ENCODE results near the gene ZNF652.

Gene ZNF652

DNA sequence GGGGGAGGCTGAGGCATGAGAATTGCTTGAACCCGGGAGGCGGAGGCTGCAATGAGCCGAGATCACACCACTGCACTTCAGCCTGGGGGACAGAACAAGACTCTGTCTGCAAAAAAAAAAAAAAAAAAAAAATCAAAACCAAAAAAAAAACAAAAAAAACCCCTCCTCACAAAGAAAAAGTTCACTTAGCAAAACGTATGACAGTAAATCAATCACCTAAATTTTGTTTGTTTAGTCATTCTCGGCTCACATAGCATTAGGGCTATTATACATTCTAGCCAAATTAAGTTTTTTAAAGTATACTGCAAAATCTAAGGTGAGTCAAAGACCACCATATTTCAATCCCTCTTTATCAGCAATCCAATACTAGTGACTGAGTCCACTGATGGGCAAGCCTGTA lies 5.7 kb downstream of the ZNF652 start:
- DNase-seq: no peak

DNA sequence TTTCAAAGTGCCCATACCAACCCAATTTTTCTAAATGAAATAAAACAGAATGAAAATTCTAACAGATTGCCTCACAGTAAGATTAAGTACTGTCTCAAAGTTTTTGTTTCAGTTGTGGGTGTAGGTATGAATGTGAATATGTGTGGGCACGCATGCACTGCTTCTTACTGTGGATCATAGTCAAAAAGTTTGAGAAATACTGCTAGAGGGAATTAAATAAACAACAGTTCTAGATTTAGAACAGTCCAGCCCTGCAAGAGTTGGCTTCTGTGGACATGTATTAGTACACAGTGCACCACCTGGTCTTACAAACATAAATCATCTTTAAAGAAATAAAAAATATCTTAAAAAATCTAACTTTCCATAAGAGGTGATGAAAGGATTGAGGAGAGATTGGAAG lies 8.4 kb downstream of the ZNF652 start:
- DNase-seq: no peak

DNA sequence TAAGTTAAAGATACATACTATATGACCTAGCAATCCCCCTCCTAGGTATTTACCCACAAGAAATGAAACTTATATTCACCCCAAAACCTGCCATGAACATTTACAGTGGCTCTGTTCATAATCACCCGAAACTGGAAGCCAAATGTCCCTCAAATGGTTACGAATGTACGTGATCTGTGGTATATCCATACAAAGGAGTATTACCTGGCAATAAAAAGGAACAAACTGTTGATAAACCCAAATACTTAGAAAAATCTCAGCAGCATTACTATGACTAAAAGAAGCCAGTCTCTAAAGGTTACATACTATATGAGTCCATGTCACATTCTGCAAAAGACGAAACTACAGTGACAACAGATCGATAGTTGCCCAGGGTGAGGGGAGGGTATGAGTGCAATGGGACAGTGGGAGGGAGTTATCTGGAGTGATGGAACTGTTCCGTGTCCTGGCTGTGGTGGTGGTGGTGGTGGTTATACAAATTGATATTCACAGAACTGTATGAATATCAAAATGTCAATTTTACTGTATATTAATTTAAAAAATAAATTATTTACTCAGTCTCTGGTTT lies 9.4 kb downstream of the ZNF652 start:
- DNase-seq: no peak

DNA sequence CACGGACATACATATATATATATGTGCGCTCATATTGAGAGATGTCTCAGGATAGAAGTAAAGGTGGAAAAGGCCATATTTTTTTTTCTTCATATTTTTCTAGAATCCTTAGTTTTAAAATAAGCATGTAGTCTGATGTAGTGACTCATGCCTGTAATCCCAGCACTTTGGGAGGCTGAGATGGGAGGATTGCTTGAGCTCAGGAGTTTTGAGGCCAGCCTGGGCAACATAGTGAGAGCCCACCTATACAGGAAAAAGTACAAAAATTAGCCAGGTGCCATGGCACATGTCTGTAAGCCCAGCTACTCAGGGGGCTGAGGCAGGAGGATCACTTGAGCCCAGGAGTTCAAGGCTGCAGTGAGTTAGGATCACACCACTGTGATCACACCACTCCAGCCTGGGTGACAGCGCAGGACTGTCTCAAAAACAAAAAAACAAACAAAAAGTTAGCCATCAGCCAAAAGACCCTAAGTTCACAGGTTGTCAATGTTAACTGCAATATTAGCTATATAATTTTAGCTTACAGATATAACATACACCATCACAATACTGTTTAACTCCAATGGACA lies 10.4 kb downstream of the ZNF652 start:
- no peak for DNase-seq

DNA sequence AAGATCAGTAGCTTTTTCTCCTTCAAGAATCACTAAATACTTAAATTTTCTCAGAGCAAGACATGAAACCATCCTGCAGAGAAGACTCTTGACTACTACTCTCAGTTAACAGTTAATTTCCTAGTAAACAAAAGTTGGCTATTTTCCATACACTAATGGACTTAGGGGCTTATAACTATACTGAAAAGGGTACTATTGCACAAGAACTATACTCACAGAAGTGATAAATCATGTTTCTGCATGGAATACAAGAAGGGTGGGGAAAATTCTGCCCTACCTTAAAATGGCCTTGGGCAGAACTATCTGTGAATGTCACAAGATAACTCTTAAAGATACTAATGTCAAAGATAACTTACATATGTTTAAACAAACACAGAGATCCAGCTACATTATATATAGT lies 12.5 kb downstream of the ZNF652 start:
- no peak for DNase-seq

DNA sequence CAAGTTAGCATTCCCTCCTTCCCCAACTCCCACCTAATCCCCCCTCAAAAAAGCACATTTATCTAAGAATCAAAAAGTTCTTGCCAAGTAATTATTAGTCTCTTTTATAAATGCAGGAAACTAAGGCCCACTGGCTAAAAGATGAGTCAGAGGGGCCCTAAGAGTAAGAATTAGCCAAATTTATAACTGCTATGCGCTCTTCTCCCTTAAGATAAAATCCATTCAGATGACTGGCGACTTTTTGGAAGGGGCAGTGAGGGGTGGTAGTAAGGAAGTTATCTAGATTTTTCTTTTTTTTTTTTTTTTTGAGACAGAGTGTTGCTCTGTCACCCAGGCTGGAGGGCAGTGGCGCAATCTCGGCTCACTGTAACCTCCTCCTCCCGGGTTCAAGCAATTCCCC lies 17.1 kb downstream of the ZNF652 start:
- DNase-seq: peak; percentile 45

DNA sequence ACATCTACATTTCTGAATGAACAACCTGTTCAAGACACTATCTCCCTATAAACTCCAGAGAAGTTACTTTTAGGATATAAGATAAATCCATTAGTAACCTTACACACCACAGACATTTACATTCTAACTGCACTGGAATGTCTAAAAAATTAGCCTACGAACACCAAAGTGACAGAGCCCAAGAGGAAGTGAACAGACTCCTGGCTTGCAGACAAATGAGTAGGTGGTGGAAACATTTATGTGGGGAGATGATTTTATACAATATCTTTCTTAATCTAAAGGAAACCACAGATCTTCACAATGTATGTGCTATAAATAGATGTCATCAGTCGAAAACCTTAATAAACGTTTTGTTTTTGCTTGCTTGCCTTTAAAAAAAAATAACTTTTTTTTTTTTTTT lies 18.8 kb downstream of the ZNF652 start:
- DNase-seq: peak; percentile 68

DNA sequence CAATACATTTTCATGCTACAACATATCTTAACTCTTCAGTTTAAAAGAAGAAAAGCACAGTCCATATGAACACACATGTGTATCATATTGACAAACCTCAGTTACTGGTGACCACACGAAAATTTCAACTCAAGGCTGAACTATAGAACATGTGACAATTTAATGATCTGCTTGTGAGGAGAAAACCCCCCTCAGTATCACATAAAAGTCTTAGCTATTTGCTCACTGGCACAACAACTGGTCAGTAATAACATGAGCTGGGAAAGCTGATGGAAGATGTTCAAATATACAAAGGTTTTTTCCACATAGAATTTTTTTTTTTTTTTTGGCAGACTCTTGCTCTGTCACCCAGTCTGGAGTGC lies 19.5 kb downstream of the ZNF652 start:
- DNase-seq: peak; percentile 14

DNA sequence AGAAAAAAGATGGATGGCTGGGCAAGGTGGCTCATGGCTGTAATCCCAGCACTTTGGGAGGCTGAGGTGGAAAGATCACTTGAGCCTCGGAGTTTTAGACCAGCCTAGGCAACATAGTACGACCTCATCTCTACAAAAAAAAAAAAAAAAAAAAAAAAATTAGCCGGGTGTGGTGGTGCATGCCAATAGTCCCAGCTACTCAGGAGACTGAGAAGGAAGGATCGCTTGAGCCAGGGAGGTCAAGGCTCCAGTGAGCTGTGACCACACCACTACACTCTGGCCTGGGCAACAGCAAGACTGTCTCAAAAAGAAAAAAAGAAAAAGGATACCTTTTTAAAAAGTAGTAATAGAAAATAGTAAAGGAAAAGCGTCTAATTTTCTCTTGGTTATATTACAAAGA lies 20.7 kb downstream of the ZNF652 start:
- DNase-seq: no peak

DNA sequence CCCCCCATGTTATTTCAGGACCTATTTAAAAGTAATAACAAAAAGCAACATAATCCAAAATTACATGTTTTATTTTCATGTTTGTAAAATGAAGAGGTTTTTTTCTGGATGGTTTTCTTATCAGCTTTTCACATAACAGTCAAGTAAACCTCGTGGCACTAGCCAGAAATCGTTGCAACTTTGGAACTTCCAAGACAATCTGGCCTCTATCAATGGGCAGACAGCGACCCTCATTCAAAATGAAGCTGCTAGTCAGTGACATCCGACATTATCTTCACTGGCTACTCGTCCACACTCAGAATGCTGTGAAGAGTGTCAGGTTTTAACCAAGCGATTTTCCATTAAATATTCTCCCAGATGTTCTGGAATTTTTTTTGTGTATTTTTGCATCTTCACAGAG lies 22.7 kb downstream of the ZNF652 start:
- no peak for DNase-seq

DNA sequence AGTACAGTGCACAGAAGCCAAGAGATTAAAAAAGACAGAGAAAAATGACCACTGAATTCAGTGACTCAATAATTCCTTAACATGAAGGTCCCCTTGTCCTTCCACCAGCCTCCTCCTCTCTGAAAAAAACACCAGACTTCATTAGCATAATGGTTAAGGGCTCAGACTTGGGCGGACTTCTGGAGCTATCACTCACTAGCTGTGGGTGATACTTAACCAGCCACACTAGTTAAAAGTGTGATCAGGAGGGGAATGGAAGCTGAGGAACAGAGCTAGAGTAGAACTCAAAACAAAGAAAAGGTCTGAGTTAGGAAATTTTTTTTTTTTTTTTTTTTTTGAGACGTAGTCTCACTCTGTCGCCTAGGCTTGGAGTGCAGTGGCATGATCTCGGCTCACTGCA lies 23.2 kb downstream of the ZNF652 start:
- DNase-seq: no peak

DNA sequence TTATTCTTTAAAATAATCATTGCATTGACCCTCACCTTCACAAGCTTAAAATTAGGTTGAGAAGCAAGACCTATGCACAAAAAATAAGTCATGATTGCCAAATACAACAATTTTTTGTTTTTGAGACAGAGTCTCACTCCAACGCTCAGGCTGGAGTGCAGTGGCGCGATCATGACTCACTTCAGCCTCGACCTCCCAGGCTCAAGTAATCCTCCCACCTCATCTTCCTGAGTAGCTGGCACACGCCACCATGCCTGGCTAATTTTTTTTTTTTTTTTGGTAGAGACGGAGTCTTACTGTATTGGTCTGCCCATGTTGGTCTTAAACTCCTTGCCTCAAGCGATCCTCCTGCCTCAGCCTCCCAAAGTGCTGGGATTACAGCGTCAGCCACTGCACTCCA lies 24.2 kb downstream of the ZNF652 start:
- no peak for DNase-seq

DNA sequence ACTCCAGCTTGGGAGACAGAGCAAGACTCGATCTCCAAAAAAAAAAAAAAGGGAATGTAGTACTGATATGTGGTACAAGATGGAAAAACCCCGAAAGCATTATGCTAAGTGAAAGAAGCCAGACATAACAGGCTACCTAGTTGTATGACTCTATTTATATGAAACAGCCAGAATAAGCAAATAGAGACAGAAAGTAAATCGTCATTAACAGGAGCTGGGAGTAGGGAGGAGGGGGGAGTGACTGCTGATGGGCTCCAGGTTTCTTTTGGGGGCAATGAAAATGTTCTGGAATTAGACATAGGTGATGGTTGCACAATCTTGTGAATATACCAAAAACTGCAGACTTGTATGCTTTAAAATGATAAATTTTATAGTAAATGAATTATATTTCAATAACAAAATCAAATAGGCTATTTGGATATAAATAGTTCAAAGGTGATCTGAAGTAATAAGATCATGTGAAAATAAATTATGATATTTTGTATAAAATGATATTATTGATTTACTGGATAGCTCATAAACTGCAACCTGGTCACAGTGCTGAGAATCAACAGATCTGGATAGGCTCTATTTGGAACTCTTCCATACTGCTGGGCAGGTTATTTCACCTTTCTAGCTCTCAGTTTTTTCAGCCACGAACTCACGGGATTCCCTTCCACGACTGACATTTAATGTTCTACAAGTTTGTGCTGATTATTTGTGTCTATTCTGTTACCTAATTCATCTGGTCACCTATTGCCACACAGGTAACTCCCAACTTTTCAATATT lies 27.1 kb downstream of the ZNF652 start:
- DNase-seq: no peak

DNA sequence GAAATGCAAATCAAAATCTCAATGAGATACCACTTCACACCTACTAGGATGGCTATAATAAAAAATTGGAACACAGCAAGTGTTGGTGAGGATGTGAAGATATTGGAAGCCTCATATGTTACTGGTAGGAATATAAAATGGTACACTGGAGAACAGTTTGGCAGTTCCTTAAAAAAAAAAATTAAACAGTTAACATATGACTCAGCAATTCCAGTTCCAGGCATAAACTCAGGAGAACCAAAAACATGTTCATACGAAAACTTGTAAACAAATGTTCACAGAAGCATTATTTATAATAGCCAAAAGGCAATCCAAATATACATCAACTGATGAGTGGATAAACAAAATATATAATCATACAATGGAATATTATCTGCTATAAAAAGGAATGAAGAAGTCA lies 28.2 kb downstream of the ZNF652 start:
- DNase-seq: no peak

DNA sequence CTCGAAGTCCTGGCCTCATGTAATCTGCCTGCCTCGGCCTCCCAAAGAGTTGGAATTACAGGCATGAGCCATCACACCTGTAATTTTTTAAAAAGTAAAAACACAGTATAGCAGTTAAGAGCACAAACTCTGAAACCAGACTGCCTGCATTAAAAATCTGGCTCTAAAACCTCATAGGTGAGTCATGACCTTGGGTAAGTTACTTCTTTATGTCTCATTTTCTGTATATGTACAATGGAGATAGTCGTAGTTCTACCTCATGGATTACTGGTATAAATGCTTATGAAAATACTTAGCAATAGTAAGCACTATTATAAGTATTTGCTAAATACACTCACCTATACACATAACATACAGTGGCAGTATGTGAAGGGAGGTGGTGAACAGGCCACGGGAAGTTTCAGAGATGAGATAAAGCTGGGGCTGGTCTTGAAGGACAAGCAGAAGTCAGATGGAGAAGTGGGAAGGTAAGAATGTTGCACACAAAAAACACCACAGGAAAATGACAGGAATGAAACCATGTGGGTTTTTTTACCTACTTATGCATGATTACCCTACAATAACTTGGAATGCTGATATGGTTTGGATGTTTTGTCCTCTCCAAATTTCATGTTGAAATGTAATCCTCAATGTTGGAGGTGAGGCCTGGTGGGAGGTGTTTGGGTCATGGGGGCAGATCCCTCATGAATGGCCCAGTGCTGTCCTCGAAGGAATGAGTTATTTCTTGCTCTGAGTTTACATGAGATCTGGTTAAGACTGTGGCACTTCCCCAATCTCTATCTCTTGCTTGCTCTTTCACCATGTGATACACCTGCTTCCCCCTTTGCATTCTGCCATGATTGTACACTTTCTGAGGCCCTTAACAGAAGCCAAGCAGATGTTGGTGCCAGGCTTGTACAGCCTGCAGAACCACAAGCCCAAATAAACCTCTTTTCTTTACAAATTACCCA lies 33.9 kb downstream of the ZNF652 start:
- DNase-seq: no peak

DNA sequence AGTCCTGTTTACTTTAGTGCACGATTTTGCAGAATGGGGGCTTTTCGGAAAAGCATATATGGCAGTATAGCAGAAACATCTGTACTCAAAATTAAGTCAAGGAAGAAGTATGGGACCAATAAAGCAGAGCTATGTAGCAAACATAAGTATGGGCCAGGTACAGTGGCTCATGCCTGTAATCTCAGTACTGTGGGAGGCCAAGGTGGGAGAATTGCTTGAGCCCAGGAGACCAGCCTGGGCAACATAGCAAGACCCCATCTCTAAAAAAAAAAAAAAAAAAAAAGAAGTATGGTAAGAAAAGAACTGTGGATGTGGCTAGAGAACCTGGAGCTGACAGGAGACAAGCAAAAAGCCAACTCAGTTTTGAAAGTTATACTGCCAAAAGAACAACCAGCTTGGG lies 36.1 kb downstream of the ZNF652 start:
- no peak for DNase-seq

DNA sequence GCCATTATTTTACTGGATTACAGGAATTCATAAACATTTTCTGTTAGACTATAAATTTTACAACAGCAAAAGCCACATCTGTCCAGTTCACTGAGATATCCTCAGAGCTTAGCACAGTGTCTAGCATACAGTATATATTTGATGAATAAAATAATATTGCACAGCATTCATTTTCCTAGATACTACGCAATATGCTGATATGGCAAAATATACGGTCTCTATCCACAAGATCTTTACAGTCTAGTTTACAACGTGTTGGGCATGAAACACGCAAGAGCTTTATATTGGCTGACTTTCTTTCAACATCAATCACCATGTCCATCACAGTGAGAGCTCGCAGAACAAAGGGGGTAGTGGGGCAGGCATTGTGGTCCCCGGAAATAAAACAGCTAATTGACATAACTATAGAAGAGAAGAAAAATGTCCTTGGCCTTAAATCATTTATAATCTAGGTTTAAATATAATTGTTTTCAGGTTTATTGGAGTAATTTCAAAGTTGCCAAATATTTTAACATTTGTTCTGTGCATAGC lies 43.5 kb downstream of the ZNF652 start:
- no peak for DNase-seq

DNA sequence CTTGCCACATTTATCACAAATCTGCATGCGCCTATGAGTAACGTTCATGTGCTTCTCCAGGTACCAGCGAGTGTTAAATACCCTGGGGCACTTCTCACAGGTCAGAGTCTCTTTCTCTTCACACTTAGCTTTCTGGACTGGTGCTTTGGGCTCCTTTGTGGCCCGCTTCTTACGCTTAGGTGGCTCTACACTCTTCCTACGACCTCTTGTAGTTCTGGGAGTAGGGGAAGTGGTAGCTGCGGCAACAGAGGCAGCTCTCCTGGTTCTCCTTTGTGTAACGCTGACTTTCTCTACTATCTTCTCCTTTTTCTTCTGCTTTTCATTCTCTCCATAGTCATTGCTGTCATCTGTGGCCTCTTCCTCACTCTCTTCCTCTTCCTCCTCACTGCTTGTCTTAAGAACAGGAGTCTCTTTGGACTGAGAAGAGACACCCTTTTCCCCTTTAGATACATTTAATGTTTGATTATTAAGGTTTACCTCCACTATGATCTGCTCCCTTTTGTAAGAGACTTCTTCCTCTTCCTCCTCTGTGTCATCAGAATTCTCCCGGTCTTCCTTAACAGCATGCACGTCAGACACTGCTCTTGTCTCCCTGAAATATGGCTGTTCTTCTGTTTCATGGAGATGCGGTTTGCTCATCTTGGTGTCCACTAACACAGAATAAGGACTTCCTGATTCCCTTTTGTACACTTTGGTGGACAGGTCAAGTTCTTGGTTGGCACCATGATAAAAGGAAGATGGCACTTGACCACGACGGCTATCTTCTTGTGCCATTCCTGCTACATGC lies 45.0 kb downstream of the ZNF652 start:
- DNase-seq: no peak

DNA sequence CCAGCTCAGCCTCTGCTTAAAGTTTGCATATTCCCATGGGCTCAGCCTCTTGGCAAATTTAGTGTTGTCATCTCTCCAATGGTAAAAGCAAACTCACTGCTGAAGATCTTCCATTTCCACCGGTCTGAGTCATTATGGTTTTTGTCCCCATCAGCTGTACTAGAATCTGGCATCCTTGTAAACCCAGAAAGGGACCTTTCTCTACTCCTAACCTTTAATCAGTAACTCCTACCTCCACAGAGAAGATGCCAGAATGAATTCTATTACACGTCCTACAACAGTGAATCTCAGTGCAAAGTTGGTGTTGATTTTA lies 45.8 kb downstream of the ZNF652 start:
- peak; percentile 40 for DNase-seq

DNA sequence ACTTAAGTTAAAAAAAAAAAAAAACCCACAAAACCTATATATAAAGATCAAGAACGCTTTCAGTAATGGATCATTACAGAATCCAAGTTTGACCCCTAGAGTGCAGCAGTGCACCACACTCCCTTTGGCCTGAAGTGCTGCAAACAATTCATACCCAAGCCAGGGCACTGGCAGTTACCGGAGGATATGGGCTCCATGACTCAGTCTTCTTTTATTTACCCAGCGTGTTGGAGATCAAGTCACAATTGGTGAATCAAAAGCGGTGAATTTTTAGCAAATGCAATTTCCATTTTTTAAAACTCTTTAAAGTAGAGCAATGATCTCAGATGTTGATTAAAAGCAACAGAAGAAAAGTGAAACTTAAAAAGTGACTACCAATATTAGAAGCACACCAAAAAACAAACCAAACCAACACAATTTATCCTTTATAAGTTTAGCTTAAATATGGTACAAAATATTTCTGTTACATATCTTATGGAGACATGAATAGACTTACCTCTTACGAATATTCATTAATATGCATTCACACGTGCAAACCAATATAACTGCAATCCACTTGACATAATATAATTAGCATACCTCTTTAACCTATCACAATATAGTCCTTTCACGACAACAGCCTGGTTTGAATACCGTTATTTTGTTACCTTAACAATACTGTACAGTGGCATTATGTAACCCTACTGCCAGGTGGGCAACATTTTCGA lies 46.3 kb downstream of the ZNF652 start:
- peak; percentile 91 for DNase-seq

DNA sequence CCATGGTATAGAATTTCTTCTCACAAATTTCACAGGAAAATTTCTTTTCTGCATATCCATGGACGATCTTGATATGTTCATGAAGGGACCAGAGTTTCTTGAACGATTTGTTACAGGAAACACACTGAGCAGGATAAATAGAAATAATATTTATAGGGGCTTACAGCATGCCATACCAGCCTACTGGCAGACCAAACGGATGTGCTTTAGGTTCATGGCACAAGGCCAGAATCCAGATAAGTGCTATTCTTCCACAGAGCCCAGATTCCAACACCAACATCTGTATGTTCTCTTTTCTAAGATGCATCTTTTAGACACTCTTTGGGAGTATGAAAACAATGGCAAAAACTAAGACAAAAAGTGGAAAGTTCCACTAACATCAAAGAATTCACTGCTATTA lies 49.3 kb downstream of the ZNF652 start:
- DNase-seq: no peak

DNA sequence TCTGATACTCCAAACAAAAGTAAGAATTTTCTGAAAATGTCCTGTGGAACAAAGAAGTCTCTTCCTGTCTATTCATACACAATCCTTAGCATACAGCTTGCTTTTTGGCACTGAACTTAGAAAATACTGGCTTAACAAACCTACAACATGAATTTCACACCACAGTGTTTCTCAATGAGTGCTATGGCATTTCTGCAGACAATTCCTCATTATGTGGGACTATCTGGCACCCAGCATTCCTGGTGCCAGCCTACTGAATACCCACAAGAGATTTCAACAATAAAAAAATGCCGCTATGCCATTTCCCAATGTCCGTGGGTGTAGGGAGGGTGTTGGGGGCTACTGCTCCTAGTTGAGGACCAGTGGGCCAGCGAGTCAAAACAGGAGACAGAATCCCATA lies 62.1 kb downstream of the ZNF652 start:
- no peak for DNase-seq
